HCT116 (cell line): Measurements from ENCODE around the gene ASGR2. TPM values are rescaled to one million over a fixed set of nuclear protein-coding genes. Genes with fewer than 3 reads are reported as not detected.

Experiments
- ATAC-seq: fragments of 200-7000 bp; cut with Tn5 transposase; 2 replicates; pipeline ENCODE4 v1.9.1; 2020; ENCODE audit warnings: mild to moderate bottlenecking, moderate library complexity
- BruUV-seq: library from RNA; stranded (reverse); fragments of 400-500 nt; replicated peaks from 2 replicates; lab custom pipeline; 2021; lab: Mats Ljungman, UMichigan
- CTCF ChIA-PET: fragments of 300-600 bp; sonication (Branson Sonifier 250); formaldehyde crosslinking; loops from one replicate; lab custom pipeline; 2021; ENCODE audit warnings: antibody characterized with exemption; lab: Charles Lee
- POLR2A ChIA-PET: fragments of 300-600, 350-600 bp; sonication (Branson Sonifier 250); formaldehyde crosslinking; loops from one replicate; lab custom pipeline; 2021; ENCODE audit warnings: antibody characterized with exemption; lab: Charles Lee
- RAD21 ChIA-PET, 2 experiments: fragments of 300-600 bp; sonication (Branson Sonifier 250); formaldehyde crosslinking; loops; one replicate each; lab custom pipeline; 2023; ENCODE audit warnings: low total read pairs in 2 of 2; ENCODE audit not compliant: uncharacterized antibody in 2 of 2, unreplicated experiment in 2 of 2, low non-redundant PET in 1 of 2; lab: Charles Lee
- DNase-seq: peaks from one replicate; pipeline ENCODE4 v3.0.0-alpha.2; 2010; ENCODE audit warnings: low read depth, low spot score
- H2AFZ ChIP-seq: fragments of 200-600 bp; shearing (Covaris generic), sonication (generic); 2 replicates; pipeline ENCODE4 v1.6.1; 2017; ENCODE audit warnings: low read depth, mixed run types, mixed read lengths, antibody characterized with exemption, low read length; ENCODE audit not compliant: poor library complexity, severe bottlenecking
- H3K27ac ChIP-seq: 2 replicates; pipeline ENCODE4 v1.5.1; 2012; ENCODE audit warnings: low read depth, low read length
- H3K27me3 ChIP-seq: fragments of 200-600 bp; sonication (generic); 2 replicates; pipeline ENCODE4 v1.6.1; 2016; ENCODE audit warnings: mixed run types, low read length, mixed read lengths; ENCODE audit not compliant: insufficient read depth
- H3K36me3 ChIP-seq, 2 experiments: fragments of 200-500 bp in 1 of 2; fragments of 200-600 bp in 1 of 2; sonication (Bioruptor generic) in 1 of 2; sonication (generic) in 1 of 2; 2 replicates each; pipeline versions ENCODE4 v1.5.1 to v1.6.1; 2014 to 2016; ENCODE audit warnings: low read length in 2 of 2, inconsistent platforms in 1 of 2, mixed read lengths in 1 of 2, mixed run types in 1 of 2; ENCODE audit not compliant: insufficient read depth in 2 of 2, control insufficient read depth in 1 of 2
- H3K4me1 ChIP-seq, 2 experiments: fragments of 200-600 bp in 1 of 2; sonication (generic) in 1 of 2; 2 replicates each; pipeline versions ENCODE4 v1.5.1 to v1.6.1; 2012 to 2017; ENCODE audit warnings: low read length in 2 of 2, inconsistent platforms in 1 of 2, mild to moderate bottlenecking in 1 of 2, mixed read lengths in 1 of 2, mixed run types in 1 of 2, moderate library complexity in 1 of 2; ENCODE audit not compliant: insufficient read depth in 2 of 2, control insufficient read depth in 1 of 2
- H3K4me2 ChIP-seq: fragments of 200-600 bp; sonication (generic); 2 replicates; pipeline ENCODE4 v1.6.1; 2017; ENCODE audit warnings: mixed run types, low read length, mixed read lengths
- H3K4me3 ChIP-seq, 2 experiments: fragments of 200-600 bp in 1 of 2; sonication (generic) in 1 of 2; replicated peaks in 1 of 2; 2 replicates each; pipeline ENCODE4 v1.5.1; 2011 to 2016; ENCODE audit warnings: low read length in 2 of 2, control low read depth in 1 of 2, low read depth in 1 of 2, mild to moderate bottlenecking in 1 of 2, mixed read lengths in 1 of 2, mixed run types in 1 of 2
- H3K79me2 ChIP-seq: fragments of 200-600 bp; sonication (generic); 2 replicates; pipeline ENCODE4 v1.6.1; 2017; ENCODE audit warnings: mild to moderate bottlenecking, mixed run types, low read length, moderate library complexity, mixed read lengths; ENCODE audit not compliant: insufficient read depth
- H3K9ac ChIP-seq: fragments of 200-600 bp; sonication (generic); 2 replicates; pipeline ENCODE4 v1.6.1; 2016; ENCODE audit warnings: low read length, mixed read lengths
- H3K9me2 ChIP-seq: fragments of 200-600 bp; sonication (generic), shearing (Covaris generic); 2 replicates; pipeline ENCODE4 v1.6.1; 2017; ENCODE audit warnings: mixed run types, mild to moderate bottlenecking, moderate library complexity; ENCODE audit not compliant: insufficient read depth
- H3K9me3 ChIP-seq, 2 experiments: fragments of 200-500 bp in 1 of 2; fragments of 200-600 bp in 1 of 2; sonication (Bioruptor generic) in 1 of 2; sonication (generic) in 1 of 2; 2 replicates each; pipeline ENCODE4 v1.6.1; 2014 to 2017; ENCODE audit warnings: low read length in 2 of 2, mixed read lengths in 2 of 2, inconsistent platforms in 1 of 2, low read depth in 1 of 2, mild to moderate bottlenecking in 1 of 2, mixed run types in 1 of 2, moderate library complexity in 1 of 2; ENCODE audit not compliant: control insufficient read depth in 1 of 2, insufficient read depth in 1 of 2
- H4K20me1 ChIP-seq: fragments of 200-600 bp; sonication (generic), shearing (Covaris generic); 2 replicates; pipeline ENCODE4 v1.6.1; 2017; ENCODE audit warnings: mixed run types, mild to moderate bottlenecking, moderate library complexity; ENCODE audit not compliant: insufficient read depth
- EGR1 ChIP-seq: IDR thresholded peaks from 2 replicates; pipeline ENCODE4 v1.6.1; 2012; ENCODE audit warnings: low read depth
- ELF1 ChIP-seq: IDR thresholded peaks from 2 replicates; pipeline ENCODE4 v1.6.1; 2012; ENCODE audit warnings: low read depth, borderline replicate concordance
- EZH2 ChIP-seq: fragments of 200-600 bp; sonication (generic); IDR thresholded peaks from 2 replicates; pipeline ENCODE4 v1.6.1; 2017; ENCODE audit warnings: antibody characterized with exemption, mixed run types
- JUND ChIP-seq: IDR thresholded peaks from 2 replicates; pipeline ENCODE4 v1.6.1; 2012
- POLR2A ChIP-seq: IDR thresholded peaks from 2 replicates; pipeline ENCODE4 v1.7.0; 2011; ENCODE audit warnings: borderline replicate concordance; ENCODE audit not compliant: insufficient read depth, insufficient read length; ENCODE audit errors: extremely low read depth
- POLR2AphosphoS5 ChIP-seq: IDR thresholded peaks from 2 replicates; pipeline ENCODE4 v1.6.1; 2011; ENCODE audit warnings: mild to moderate bottlenecking, low read depth, low read length, moderate library complexity
- RAD21 ChIP-seq: IDR thresholded peaks from 2 replicates; pipeline ENCODE4 v1.6.1; 2012; ENCODE audit warnings: low read depth, mild to moderate bottlenecking
- SRF ChIP-seq: IDR thresholded peaks from 2 replicates; pipeline ENCODE4 v1.6.1; 2012; ENCODE audit warnings: low read depth
- TCF7L2 ChIP-seq: IDR thresholded peaks from 2 replicates; pipeline ENCODE4 v1.7.0; 2011; ENCODE audit warnings: borderline replicate concordance, inconsistent platforms; ENCODE audit not compliant: insufficient read depth, insufficient read length; ENCODE audit errors: extremely low read depth
- YY1 ChIP-seq: IDR thresholded peaks from 2 replicates; pipeline ENCODE4 v1.6.1; 2011; ENCODE audit warnings: low read length, low read depth, moderate library complexity, mild to moderate bottlenecking; ENCODE audit not compliant: insufficient replicate concordance; ENCODE audit errors: extremely low read depth
- ZFX ChIP-seq: fragments of 450-650 bp; IDR thresholded peaks from 2 replicates; pipeline ENCODE4 v1.6.1; 2017
- ZNF274 ChIP-seq: fragments of 200-500 bp; sonication (Bioruptor generic); IDR thresholded peaks from 2 replicates; pipeline ENCODE4 v1.6.1; 2014; ENCODE audit warnings: mild to moderate bottlenecking, low read depth, low read length, inconsistent platforms
- intact Hi-C: fragments of 100-400 bp; cut with micrococcal nuclease; formaldehyde crosslinking; loops from 2 replicates; pipeline ENCODE4 v1.10.0; 2022
- total RNA-seq: library from RNA; stranded (reverse); gene quantifications from one replicate; pipeline ENCODE4 v1.2.1, GENCODE V29; 2021; ENCODE audit not compliant: unreplicated experiment
- TF ChIP-seq, protein P1 (sequence below): IDR thresholded peaks from 2 replicates; pipeline ENCODE4 v1.6.1; 2012; ENCODE audit warnings: low read depth
- TF ChIP-seq, protein P2 (sequence below): IDR thresholded peaks from 2 replicates; pipeline ENCODE4 v1.6.1; 2012
- TF ChIP-seq, protein P3 (sequence below), 3 experiments: fragments of 200-600 bp in 1 of 3; sonication (generic) in 1 of 3; IDR thresholded peaks in 2 of 3; conservative IDR thresholded peaks in 1 of 3; 2 replicates each; pipeline ENCODE4 v1.5.1; 2012 to 2017; ENCODE audit warnings: low read depth in 2 of 3, low read length in 2 of 3, antibody characterized with exemption in 1 of 3, borderline replicate concordance in 1 of 3, control low read depth in 1 of 3, mild to moderate bottlenecking in 1 of 3, mixed read lengths in 1 of 3, mixed run types in 1 of 3, moderate library complexity in 1 of 3; ENCODE audit not compliant: insufficient read depth in 1 of 3

ASGR2 gene
- total RNA-seq, 1 experiment from 2014 or later = 0.32 TPM

DNA sequence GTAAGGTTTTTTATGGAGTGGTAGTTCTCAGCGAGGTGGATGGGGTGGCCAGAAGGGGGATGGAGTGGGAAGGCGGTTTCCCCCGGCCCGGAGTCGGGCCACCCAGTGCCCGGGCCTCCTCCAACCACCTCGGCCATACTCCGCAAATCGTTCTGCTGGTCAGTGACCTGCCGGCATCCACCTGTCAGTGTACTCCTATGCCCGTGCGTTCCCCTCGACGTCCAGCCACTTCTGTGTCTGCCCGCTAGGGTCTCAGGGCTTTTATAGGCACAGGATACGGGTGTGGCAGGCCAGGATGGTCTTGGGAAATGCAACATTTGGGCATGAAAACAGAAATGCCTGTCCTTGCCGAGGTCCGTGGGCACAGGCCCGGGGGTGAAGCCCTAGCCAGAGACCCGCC lies 19.3 kb upstream of the ASGR2 start:
- Histone ChIP-seq H3K27me3 (no peaks in the 10 kb centered on the region), H3K9me3 (no peaks in the 10 kb centered on the region), H3K9ac (no peak overlapping the region), H4K20me1 (no peaks in the 10 kb centered on the region), H3K4me3 (no peak overlapping the region), H3K4me2 (no peak overlapping the region), H2AFZ (peak overlapping the region; percentile 41), H3K79me2 (no peaks in the 10 kb centered on the region), H3K27ac (no peak overlapping the region), H3K4me1 (peaks cover 4 to 12% of the 10 kb centered on the region in 2 experiments), H3K36me3 (no peaks in the 10 kb centered on the region), H3K9me2 (no peaks in the 10 kb centered on the region)
- TF ChIP-seq TCF7L2 (no peak), EGR1 (no peak), JUND (no peak), ZFX (no peak), EZH2 (no peak), POLR2AphosphoS5 (no peak), SRF (no peak), POLR2A (no peak), RAD21 (no peak), ZNF274 (no peak), YY1 (no peak), ELF1 (no peak)
- TF ChIP-seq, protein P1, sequence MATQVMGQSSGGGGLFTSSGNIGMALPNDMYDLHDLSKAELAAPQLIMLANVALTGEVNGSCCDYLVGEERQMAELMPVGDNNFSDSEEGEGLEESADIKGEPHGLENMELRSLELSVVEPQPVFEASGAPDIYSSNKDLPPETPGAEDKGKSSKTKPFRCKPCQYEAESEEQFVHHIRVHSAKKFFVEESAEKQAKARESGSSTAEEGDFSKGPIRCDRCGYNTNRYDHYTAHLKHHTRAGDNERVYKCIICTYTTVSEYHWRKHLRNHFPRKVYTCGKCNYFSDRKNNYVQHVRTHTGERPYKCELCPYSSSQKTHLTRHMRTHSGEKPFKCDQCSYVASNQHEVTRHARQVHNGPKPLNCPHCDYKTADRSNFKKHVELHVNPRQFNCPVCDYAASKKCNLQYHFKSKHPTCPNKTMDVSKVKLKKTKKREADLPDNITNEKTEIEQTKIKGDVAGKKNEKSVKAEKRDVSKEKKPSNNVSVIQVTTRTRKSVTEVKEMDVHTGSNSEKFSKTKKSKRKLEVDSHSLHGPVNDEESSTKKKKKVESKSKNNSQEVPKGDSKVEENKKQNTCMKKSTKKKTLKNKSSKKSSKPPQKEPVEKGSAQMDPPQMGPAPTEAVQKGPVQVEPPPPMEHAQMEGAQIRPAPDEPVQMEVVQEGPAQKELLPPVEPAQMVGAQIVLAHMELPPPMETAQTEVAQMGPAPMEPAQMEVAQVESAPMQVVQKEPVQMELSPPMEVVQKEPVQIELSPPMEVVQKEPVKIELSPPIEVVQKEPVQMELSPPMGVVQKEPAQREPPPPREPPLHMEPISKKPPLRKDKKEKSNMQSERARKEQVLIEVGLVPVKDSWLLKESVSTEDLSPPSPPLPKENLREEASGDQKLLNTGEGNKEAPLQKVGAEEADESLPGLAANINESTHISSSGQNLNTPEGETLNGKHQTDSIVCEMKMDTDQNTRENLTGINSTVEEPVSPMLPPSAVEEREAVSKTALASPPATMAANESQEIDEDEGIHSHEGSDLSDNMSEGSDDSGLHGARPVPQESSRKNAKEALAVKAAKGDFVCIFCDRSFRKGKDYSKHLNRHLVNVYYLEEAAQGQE = no peak
- TF ChIP-seq, protein P2, sequence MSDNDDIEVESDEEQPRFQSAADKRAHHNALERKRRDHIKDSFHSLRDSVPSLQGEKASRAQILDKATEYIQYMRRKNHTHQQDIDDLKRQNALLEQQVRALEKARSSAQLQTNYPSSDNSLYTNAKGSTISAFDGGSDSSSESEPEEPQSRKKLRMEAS = no peak
- TF ChIP-seq, protein P3, sequence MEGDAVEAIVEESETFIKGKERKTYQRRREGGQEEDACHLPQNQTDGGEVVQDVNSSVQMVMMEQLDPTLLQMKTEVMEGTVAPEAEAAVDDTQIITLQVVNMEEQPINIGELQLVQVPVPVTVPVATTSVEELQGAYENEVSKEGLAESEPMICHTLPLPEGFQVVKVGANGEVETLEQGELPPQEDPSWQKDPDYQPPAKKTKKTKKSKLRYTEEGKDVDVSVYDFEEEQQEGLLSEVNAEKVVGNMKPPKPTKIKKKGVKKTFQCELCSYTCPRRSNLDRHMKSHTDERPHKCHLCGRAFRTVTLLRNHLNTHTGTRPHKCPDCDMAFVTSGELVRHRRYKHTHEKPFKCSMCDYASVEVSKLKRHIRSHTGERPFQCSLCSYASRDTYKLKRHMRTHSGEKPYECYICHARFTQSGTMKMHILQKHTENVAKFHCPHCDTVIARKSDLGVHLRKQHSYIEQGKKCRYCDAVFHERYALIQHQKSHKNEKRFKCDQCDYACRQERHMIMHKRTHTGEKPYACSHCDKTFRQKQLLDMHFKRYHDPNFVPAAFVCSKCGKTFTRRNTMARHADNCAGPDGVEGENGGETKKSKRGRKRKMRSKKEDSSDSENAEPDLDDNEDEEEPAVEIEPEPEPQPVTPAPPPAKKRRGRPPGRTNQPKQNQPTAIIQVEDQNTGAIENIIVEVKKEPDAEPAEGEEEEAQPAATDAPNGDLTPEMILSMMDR (IDR thresholded peaks at IDR 0.05 in 2 of 3, conservative IDR thresholded peaks at IDR 0.05 in 1 of 3; ENCODE audit: borderline replicate concordance in 1 of 3, insufficient read depth in 1 of 3, low read depth in 2 of 3, low read length in 2 of 3) = no peak; a peak in 1 of 6 replicates
- ATAC-seq = no peak
- intact Hi-C loops = no loop called here
- no TSS peak for BruUV-seq
- ChIA-PET POLR2A (no interaction called here), CTCF (interaction anchor here (0.6 to 4.7 kb wide), 9 partner anchors 74 to 98 kb away, joined by 3 to 62 read pairs (median 5); partner anchors contain the start of genes ACADVL, DLG4, SLC16A11 and SLC16A13), RAD21 (interaction anchor here in 1 of 2 experiments (1.2 kb wide), 1 partner anchor 88 kb away, joined by 5 read pairs; no protein-coding TSS in a partner anchor)
- DNase-seq = no peak
